BJ (cell line): ENCODE results near the gene MAMDC4. TPM values are rescaled to one million over a fixed set of nuclear protein-coding genes. Genes with fewer than 3 reads are reported as not detected.

ENCODE experiments used
- CTCF ChIA-PET: fragments of 350-600 bp; formaldehyde crosslinking; extraction: SDS; loops from one replicate; lab custom pipeline; 2021; ENCODE audit warnings: antibody characterized with exemption, inconsistent platforms; lab: Yijun Ruan, JAX
- POLR2A ChIA-PET: fragments of 300-600 bp; sonication (Branson Sonifier 250); formaldehyde crosslinking; extraction: SDS; loops from one replicate; lab custom pipeline; 2021; ENCODE audit warnings: antibody characterized with exemption; lab: Charles Lee
- DNase-seq: peaks from one replicate; pipeline ENCODE4 v3.0.0-alpha.2; 2011; ENCODE audit warnings: low read depth
- H3K27me3 ChIP-seq: 2 replicates; pipeline ENCODE4 v1.6.0; 2011; ENCODE audit warnings: low read length; ENCODE audit not compliant: control insufficient read depth, insufficient read depth
- H3K36me3 ChIP-seq: 2 replicates; pipeline ENCODE4 v1.5.1; 2011; ENCODE audit warnings: low read length; ENCODE audit not compliant: control insufficient read depth, insufficient read depth
- H3K4me3 ChIP-seq: 2 replicates; pipeline ENCODE4 v1.5.1; 2011; ENCODE audit warnings: low read depth, mild to moderate bottlenecking, control low read depth, low read length
- CTCF ChIP-seq: IDR thresholded peaks from 2 replicates; pipeline ENCODE4 v1.5.1; 2011; ENCODE audit warnings: low read depth, mild to moderate bottlenecking, control low read depth, inconsistent platforms, low read length, moderate library complexity; ENCODE audit not compliant: insufficient read depth
- polyA plus RNA-seq: library from polyadenylated mRNA; depleted of rRNA; stranded (reverse); fragments of >200 nt; gene quantifications from 2 replicates; pipeline ENCODE4 v1.2.3, GENCODE V29; 2011

MAMDC4 gene
- polyA plus RNA-seq, 1 experiment, result 1.6 TPM

GRCh38 chr9:136898483-136899100 is 46.4 kb downstream of the MAMDC4 start:
- no peaks in the 10 kb centered on the region for H3K27me3 ChIP-seq
- H3K36me3 ChIP-seq, result peaks cover 7% of the 10 kb centered on the region
- CTCF ChIA-PET, result no interaction called here
- no peak overlapping the region for H3K4me3 ChIP-seq
- no peak for TF ChIP-seq CTCF
- DNase-seq, result no peak
- POLR2A ChIA-PET, result no interaction called here

GRCh38 chr9:136899196-136899595 is 47.0 kb downstream of the MAMDC4 start:
- TF ChIP-seq CTCF, result no peak
- POLR2A ChIA-PET, result no interaction called here
- Histone ChIP-seq H3K4me3 (no peak overlapping the region), H3K27me3 (no peaks in the 10 kb centered on the region), H3K36me3 (peaks cover 7% of the 10 kb centered on the region)
- no peak for DNase-seq
- CTCF ChIA-PET, result no interaction called here

- Histone ChIP-seq H3K27me3 (no peaks in the 10 kb centered on the region), H3K36me3 (peaks cover 4% of the 10 kb centered on the region), H3K4me3 (no peak overlapping the region)
- TF ChIP-seq CTCF, result no peak
- POLR2A ChIA-PET, result no interaction called here
- CTCF ChIA-PET, result interaction anchor here (1.0 kb wide), 1 partner anchor 58 kb away, joined by 4 read pairs; the partner anchor contains the start of gene AJM1
- no peak for DNase-seq
Observed at GRCh38 chr9:136900556-136900955, 48.4 kb downstream of the MAMDC4 start.

- ChIA-PET CTCF (interaction anchor here (1.0 kb wide), 1 partner anchor 58 kb away, joined by 4 read pairs; the partner anchor contains the start of gene AJM1), POLR2A (no interaction called here)
- no peaks in the 10 kb centered on the region for H3K27me3 ChIP-seq
- no peak overlapping the region for H3K4me3 ChIP-seq
- H3K36me3 ChIP-seq, result peaks cover 4% of the 10 kb centered on the region
- no peak for DNase-seq
- TF ChIP-seq CTCF, result no peak
Observed at GRCh38 chr9:136900988-136901515, 48.9 kb downstream of the MAMDC4 start.

- ChIA-PET POLR2A (no interaction called here), CTCF (interaction anchor here (1.0 kb wide), 1 partner anchor 59 kb away, joined by 4 read pairs; the partner anchor contains the start of gene AJM1)
- no peak overlapping the region for H3K4me3 ChIP-seq
- H3K36me3 ChIP-seq, result peaks cover 4% of the 10 kb centered on the region
- no peak for TF ChIP-seq CTCF
- no peaks in the 10 kb centered on the region for H3K27me3 ChIP-seq
- DNase-seq, result no peak
Observed at GRCh38 chr9:136901516-136902258, 49.5 kb downstream of the MAMDC4 start.
